ENCODE measurements around the gene SLC17A7. TPM values are rescaled to one million over a fixed set of nuclear protein-coding genes. Genes with fewer than 3 reads are reported as not detected.

Gene SLC17A7
- total and polyA plus RNA-seq, 5 donors from 2014 or later, result not detected

DNA sequence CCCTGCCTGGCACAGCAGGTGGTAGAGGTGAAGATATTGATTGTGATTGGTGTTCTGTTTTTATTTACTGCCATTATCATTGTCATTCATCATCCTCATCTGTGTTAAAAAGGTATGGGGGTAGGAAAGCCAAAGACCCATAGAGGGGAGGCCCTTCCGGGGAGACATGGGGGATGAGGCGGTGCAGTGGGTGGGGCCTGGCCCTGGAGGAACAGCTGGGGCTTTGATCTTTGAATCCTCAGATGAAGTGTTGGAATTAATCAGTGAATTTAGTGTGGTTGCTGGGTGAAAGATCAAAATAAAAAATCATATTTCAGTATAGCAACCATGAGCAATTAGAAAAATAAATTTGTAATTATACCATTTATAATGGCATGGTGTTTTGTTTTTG, 25.5 kb downstream of the SLC17A7 start:
- peaks cover 0 to 2% (median 0%) of the 10 kb centered on the region in 7 donors for H3K9me3 Mint-ChIP-seq

DNA sequence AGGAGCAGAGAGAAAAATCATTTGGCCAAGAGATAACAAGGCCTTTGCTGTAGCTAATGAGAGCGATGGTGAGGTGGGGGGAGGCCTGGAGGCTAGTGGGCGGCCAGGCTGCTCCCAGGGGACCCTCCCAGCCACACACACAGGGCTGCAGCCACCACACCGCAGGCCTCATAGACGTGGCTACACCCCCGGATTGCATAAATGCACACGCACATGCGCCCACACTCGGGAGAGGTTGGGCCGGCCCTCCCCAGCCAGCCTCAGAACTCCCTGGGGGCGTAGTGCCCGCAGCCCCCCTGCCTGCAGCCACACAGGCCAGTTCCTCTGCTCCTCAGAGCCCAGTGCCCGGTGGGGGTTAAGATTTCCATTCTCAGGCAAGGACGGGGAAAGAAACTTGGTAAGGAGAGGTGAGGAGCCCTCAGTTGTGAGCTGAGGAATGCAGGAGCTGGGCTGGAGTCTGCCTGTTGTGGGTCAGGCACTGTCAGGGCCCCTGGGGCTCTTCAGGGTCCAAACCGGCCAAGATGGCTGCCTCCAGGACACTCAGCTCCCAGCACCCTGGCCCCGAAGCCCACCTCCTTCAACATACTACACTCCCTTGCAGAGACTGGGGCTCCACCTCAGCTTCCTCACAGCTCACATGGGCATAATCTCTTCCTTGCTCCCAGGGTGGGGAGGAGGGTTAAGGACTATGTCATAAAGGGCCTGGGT, 26.1 kb downstream of the SLC17A7 start:
- peaks cover 10% of the 10 kb centered on the region for H3K27me3 ChIP-seq (ENCODE audit: control insufficient read depth, insufficient read depth, low read length)
- Mint-ChIP-seq H3K9me3 (peaks cover 0 to 2% (median 0%) of the 10 kb centered on the region in 7 donors), H3K4me3 (peak overlapping the region in 1 of 4 donors; percentile 9), H3K27ac (peak overlapping the region in 1 of 3 donors; percentile 38), H3K27me3 (peaks cover 36% of the 10 kb centered on the region), H3K4me1 (peaks cover under 1 to 25% (median 12%) of the 10 kb centered on the region in 4 donors), H3K36me3 (no peaks in the 10 kb centered on the region)
- ATAC-seq (ENCODE audit: low read depth in 2 of 2) (no peak), DNase-seq (no peak)
- no peak overlapping the region for H3K4me3 ChIP-seq (ENCODE audit: low read depth, low read length)
- no peak overlapping the region for H3K27ac ChIP-seq (ENCODE audit: insufficient read depth, low read length, poor library complexity, severe bottlenecking)
- no peaks in the 10 kb centered on the region for H3K9me3 ChIP-seq (ENCODE audit: control insufficient read depth in 2 of 2, low read length in 2 of 2)
- no peaks in the 10 kb centered on the region for H3K36me3 ChIP-seq (ENCODE audit: control insufficient read depth, insufficient read depth, low read length)
- peaks cover 14% of the 10 kb centered on the region for H3K4me1 ChIP-seq (ENCODE audit: control insufficient read depth, insufficient read depth, low read length, poor library complexity, severe bottlenecking)

More for the DNA sequence above, 25.5 kb downstream of the SLC17A7 start:
- Mint-ChIP-seq H3K4me1 (peaks cover 0 to 27% (median 11%) of the 10 kb centered on the region in 4 donors), H3K36me3 (no peaks in the 10 kb centered on the region), H3K27ac (no peak overlapping the region), H3K27me3 (peaks cover 41% of the 10 kb centered on the region), H3K4me3 (peak overlapping the region in 1 of 4 donors; percentile 9)
- Histone ChIP-seq H3K4me3 (ENCODE audit: low read depth, low read length) (no peak overlapping the region), H3K9me3 (ENCODE audit: control insufficient read depth in 2 of 2, low read length in 2 of 2) (no peaks in the 10 kb centered on the region), H3K4me1 (ENCODE audit: control insufficient read depth, insufficient read depth, low read length, poor library complexity, severe bottlenecking) (peaks cover 14% of the 10 kb centered on the region), H3K27me3 (ENCODE audit: control insufficient read depth, insufficient read depth, low read length) (peaks cover 14% of the 10 kb centered on the region), H3K36me3 (ENCODE audit: control insufficient read depth, insufficient read depth, low read length) (no peaks in the 10 kb centered on the region), H3K27ac (ENCODE audit: insufficient read depth, low read length, poor library complexity, severe bottlenecking) (no peak overlapping the region)
- DNase-seq, result no peak
- ATAC-seq (ENCODE audit: low read depth in 2 of 2), result no peak

GRCh38 chr19:49414256-49414655, 27.1 kb downstream of the SLC17A7 start:
- H3K36me3 ChIP-seq (ENCODE audit: control insufficient read depth, insufficient read depth, low read length), result no peaks in the 10 kb centered on the region
- H3K27me3 ChIP-seq (ENCODE audit: control insufficient read depth, insufficient read depth, low read length), result peaks cover 6% of the 10 kb centered on the region
- H3K27me3 Mint-ChIP-seq, result peaks cover 26% of the 10 kb centered on the region
- H3K27ac Mint-ChIP-seq, result peak overlapping the region in 1 of 3 donors; percentile 67
- H3K36me3 Mint-ChIP-seq, result no peaks in the 10 kb centered on the region
- H3K9me3 Mint-ChIP-seq, result peaks cover 0 to 2% (median 0%) of the 10 kb centered on the region in 7 donors
- no peak overlapping the region for H3K4me3 ChIP-seq (ENCODE audit: low read depth, low read length)
- DNase-seq (no peak), ATAC-seq (ENCODE audit: low read depth in 2 of 2) (no peak)
- H3K4me3 Mint-ChIP-seq, result no peak overlapping the region
- H3K4me1 ChIP-seq (ENCODE audit: control insufficient read depth, insufficient read depth, low read length, poor library complexity, severe bottlenecking), result peaks cover 24% of the 10 kb centered on the region
- peaks cover 7 to 31% (median 22%) of the 10 kb centered on the region in 4 donors for H3K4me1 Mint-ChIP-seq
- no peak overlapping the region for H3K27ac ChIP-seq (ENCODE audit: insufficient read depth, low read length, poor library complexity, severe bottlenecking)
- no peaks in the 10 kb centered on the region for H3K9me3 ChIP-seq (ENCODE audit: control insufficient read depth in 2 of 2, low read length in 2 of 2)

- Mint-ChIP-seq H3K36me3 (no peaks in the 10 kb centered on the region), H3K27ac (no peak overlapping the region)
Observed at GRCh38 chr19:49413348-49413747, 28.0 kb downstream of the SLC17A7 start.

GRCh38 chr19:49411681-49412326, 29.5 kb downstream of the SLC17A7 start:
- ATAC-seq (ENCODE audit: low read depth in 2 of 2), result no peak
- DNase-seq, result no peak
- Mint-ChIP-seq H3K36me3 (no peaks in the 10 kb centered on the region), H3K27ac (peak overlapping the region; percentile 62 to 90 (median 88)), H3K27me3 (peaks cover 9% of the 10 kb centered on the region), H3K4me1 (peaks cover 7 to 53% (median 35%) of the 10 kb centered on the region in 4 donors), H3K4me3 (no peak overlapping the region), H3K9me3 (peaks cover 0 to 2% (median 0%) of the 10 kb centered on the region in 7 donors)
- no peak overlapping the region for H3K27ac ChIP-seq (ENCODE audit: insufficient read depth, low read length, poor library complexity, severe bottlenecking)
- no peaks in the 10 kb centered on the region for H3K9me3 ChIP-seq (ENCODE audit: control insufficient read depth in 2 of 2, low read length in 2 of 2)
- no peak overlapping the region for H3K4me3 ChIP-seq (ENCODE audit: low read depth, low read length)
- H3K4me1 ChIP-seq (ENCODE audit: control insufficient read depth, insufficient read depth, low read length, poor library complexity, severe bottlenecking), result peaks cover 39% of the 10 kb centered on the region
- no peaks in the 10 kb centered on the region for H3K36me3 ChIP-seq (ENCODE audit: control insufficient read depth, insufficient read depth, low read length)
- H3K27me3 ChIP-seq (ENCODE audit: control insufficient read depth, insufficient read depth, low read length), result no peaks in the 10 kb centered on the region

More at GRCh38 chr19:49413348-49413747, 28.0 kb downstream of the SLC17A7 start:
- H3K27me3 ChIP-seq (ENCODE audit: control insufficient read depth, insufficient read depth, low read length), result no peaks in the 10 kb centered on the region
- H3K4me3 ChIP-seq (ENCODE audit: low read depth, low read length), result no peak overlapping the region
- no peak overlapping the region for H3K27ac ChIP-seq (ENCODE audit: insufficient read depth, low read length, poor library complexity, severe bottlenecking)
- Mint-ChIP-seq H3K4me1 (peaks cover 7 to 41% (median 28%) of the 10 kb centered on the region in 4 donors), H3K4me3 (no peak overlapping the region), H3K27me3 (peaks cover 18% of the 10 kb centered on the region), H3K9me3 (peaks cover 0 to 2% (median 0%) of the 10 kb centered on the region in 7 donors)
- no peaks in the 10 kb centered on the region for H3K36me3 ChIP-seq (ENCODE audit: control insufficient read depth, insufficient read depth, low read length)
- peaks cover 33% of the 10 kb centered on the region for H3K4me1 ChIP-seq (ENCODE audit: control insufficient read depth, insufficient read depth, low read length, poor library complexity, severe bottlenecking)
- ATAC-seq (ENCODE audit: low read depth in 2 of 2) (no peak), DNase-seq (no peak)
- no peaks in the 10 kb centered on the region for H3K9me3 ChIP-seq (ENCODE audit: control insufficient read depth in 2 of 2, low read length in 2 of 2)

- Histone ChIP-seq H3K27me3 (ENCODE audit: control insufficient read depth, insufficient read depth, low read length) (no peaks in the 10 kb centered on the region), H3K4me3 (ENCODE audit: low read depth, low read length) (peak overlapping the region; percentile 45), H3K9me3 (ENCODE audit: control insufficient read depth in 2 of 2, low read length in 2 of 2) (no peaks in the 10 kb centered on the region), H3K36me3 (ENCODE audit: control insufficient read depth, insufficient read depth, low read length) (no peaks in the 10 kb centered on the region), H3K27ac (ENCODE audit: insufficient read depth, low read length, poor library complexity, severe bottlenecking) (no peak overlapping the region), H3K4me1 (ENCODE audit: control insufficient read depth, insufficient read depth, low read length, poor library complexity, severe bottlenecking) (peaks cover 39% of the 10 kb centered on the region)
- DNase-seq (peak in 1 of 3 donors; percentile 66), ATAC-seq (ENCODE audit: low read depth in 2 of 2) (peak in 1 of 2 donors; percentile 57)
- H3K27ac Mint-ChIP-seq, result peak overlapping the region; percentile 81 to 89 (median 88)
- H3K9me3 Mint-ChIP-seq, result no peaks in the 10 kb centered on the region
- peaks cover 7 to 54% (median 40%) of the 10 kb centered on the region in 4 donors for H3K4me1 Mint-ChIP-seq
- H3K36me3 Mint-ChIP-seq, result no peaks in the 10 kb centered on the region
- no peaks in the 10 kb centered on the region for H3K27me3 Mint-ChIP-seq
- H3K4me3 Mint-ChIP-seq, result peak overlapping the region; percentile 22 to 79 (median 30)
Observed at GRCh38 chr19:49409441-49410029, 31.8 kb downstream of the SLC17A7 start.

DNA sequence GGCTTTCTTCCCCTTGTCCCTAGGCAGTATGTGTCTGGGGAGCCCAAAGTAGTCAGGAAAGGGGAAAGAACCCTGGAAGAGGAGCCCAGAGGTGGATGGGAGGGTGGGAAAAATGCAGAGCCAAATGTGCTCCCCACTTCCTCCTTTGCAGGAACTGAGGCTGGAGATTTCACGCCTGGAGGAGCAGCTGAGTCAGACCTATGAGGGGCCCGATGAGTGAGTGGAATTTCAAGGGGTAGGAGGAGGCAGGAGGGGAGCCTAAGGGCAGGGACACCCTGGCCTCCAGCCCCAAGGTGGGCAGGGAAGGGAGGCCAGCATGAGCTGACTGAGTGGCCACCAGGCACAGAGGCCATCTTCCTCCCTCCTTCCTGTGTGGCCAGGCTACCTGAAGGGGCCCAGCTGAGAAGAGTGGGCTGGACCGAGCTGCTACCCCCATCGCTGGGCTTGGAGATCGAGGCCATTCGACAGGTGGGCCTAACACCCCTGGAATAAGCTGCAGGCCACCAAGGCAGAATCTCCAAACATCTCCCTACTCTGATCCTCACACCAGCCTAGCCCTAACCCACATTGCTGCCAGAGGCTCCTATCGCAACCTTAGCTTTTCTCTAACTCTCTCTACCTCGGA, 32.4 kb downstream of the SLC17A7 start:
- H3K4me1 Mint-ChIP-seq, result peaks cover 7 to 54% (median 40%) of the 10 kb centered on the region in 4 donors
- Histone ChIP-seq H3K4me1 (ENCODE audit: control insufficient read depth, insufficient read depth, low read length, poor library complexity, severe bottlenecking) (peaks cover 39% of the 10 kb centered on the region), H3K4me3 (ENCODE audit: low read depth, low read length) (peak overlapping the region; percentile 45)

More for the DNA sequence above, 32.4 kb downstream of the SLC17A7 start:
- H3K9me3 Mint-ChIP-seq, result no peaks in the 10 kb centered on the region
- H3K36me3 Mint-ChIP-seq, result no peaks in the 10 kb centered on the region
- Histone ChIP-seq H3K27ac (ENCODE audit: insufficient read depth, low read length, poor library complexity, severe bottlenecking) (peak overlapping the region; percentile 24), H3K27me3 (ENCODE audit: control insufficient read depth, insufficient read depth, low read length) (no peaks in the 10 kb centered on the region), H3K9me3 (ENCODE audit: control insufficient read depth in 2 of 2, low read length in 2 of 2) (no peaks in the 10 kb centered on the region), H3K36me3 (ENCODE audit: control insufficient read depth, insufficient read depth, low read length) (no peaks in the 10 kb centered on the region)
- peak overlapping the region in 3 of 4 donors; percentile 22 to 79 (median 34) for H3K4me3 Mint-ChIP-seq
- ATAC-seq (ENCODE audit: low read depth in 2 of 2), result no peak
- DNase-seq, result no peak
- no peaks in the 10 kb centered on the region for H3K27me3 Mint-ChIP-seq
- H3K27ac Mint-ChIP-seq, result peak overlapping the region; percentile 81 to 89 (median 88)

Data from CD4-positive, CD25-positive, alpha-beta regulatory T cell (primary cell).